MCF 10A (cell line): ENCODE results near the gene ENO1. TPM values are rescaled to one million over a fixed set of nuclear protein-coding genes. Genes with fewer than 3 reads are reported as not detected.
A peak's percentile ranks its signal among the peaks of the same experiment; 100 is the strongest.

ENCODE experiments used
- Bru-seq: library from RNA; stranded (reverse); fragments of 400-500 nt; gene quantifications from one replicate; lab custom pipeline; 2021; lab: Mats Ljungman, UMichigan
- BruChase-seq, 2 experiments: library from RNA; stranded (reverse); fragments of 400-500 nt; gene quantifications; one replicate each; lab custom pipeline; 2021; lab: Mats Ljungman, UMichigan
- BruUV-seq: library from RNA; stranded (reverse); fragments of 400-500 nt; replicated peaks from 2 replicates; lab custom pipeline; 2021; lab: Mats Ljungman, UMichigan
- CTCF ChIA-PET: fragments of 300-600 bp; sonication (Branson Sonifier 250); formaldehyde crosslinking; extraction: SDS; loops from one replicate; lab custom pipeline; 2021; ENCODE audit warnings: antibody characterized with exemption, inconsistent platforms; lab: Yijun Ruan, JAX
- POLR2A ChIA-PET: fragments of 300-600, 350-650 bp; sonication (Branson Sonifier 250); formaldehyde crosslinking; extraction: SDS; loops from one replicate; lab custom pipeline; 2020; ENCODE audit warnings: antibody characterized with exemption, inconsistent platforms; lab: Yijun Ruan, JAX
- DNase-seq: peaks from one replicate; pipeline ENCODE4 v3.0.0-alpha.2; 2018; ENCODE audit not compliant: unreplicated experiment
- H3K27ac Mint-ChIP-seq: one replicate; pipeline ENCODE4 v1.8.0; 2022; ENCODE audit warnings: mild to moderate bottlenecking, low read depth, mixed read lengths; ENCODE audit not compliant: unreplicated experiment
- H3K27me3 Mint-ChIP-seq: one replicate; pipeline ENCODE4 v1.8.0; 2022; ENCODE audit warnings: mixed read lengths; ENCODE audit not compliant: insufficient read depth, unreplicated experiment
- H3K36me3 Mint-ChIP-seq: one replicate; pipeline ENCODE4 v1.8.0; 2022; ENCODE audit warnings: mild to moderate bottlenecking, moderate library complexity, mixed read lengths; ENCODE audit not compliant: insufficient read depth, unreplicated experiment
- H3K4me1 Mint-ChIP-seq: one replicate; pipeline ENCODE4 v1.8.0; 2022; ENCODE audit warnings: mixed read lengths; ENCODE audit not compliant: insufficient read depth, unreplicated experiment
- H3K4me3 Mint-ChIP-seq: one replicate; pipeline ENCODE4 v1.8.0; 2022; ENCODE audit warnings: mild to moderate bottlenecking, moderate library complexity, mixed read lengths; ENCODE audit not compliant: unreplicated experiment
- H3K9me3 Mint-ChIP-seq: one replicate; pipeline ENCODE4 v1.8.0; 2022; ENCODE audit warnings: mixed read lengths; ENCODE audit not compliant: unreplicated experiment
- CTCF ChIP-seq: fragments of 200-600 bp; IDR thresholded peaks from one replicate; pipeline ENCODE4 v1.8.0; 2022; ENCODE audit warnings: antibody characterized with exemption, mild to moderate bottlenecking; ENCODE audit not compliant: unreplicated experiment
- intact Hi-C: fragments of 100-400 bp; cut with micrococcal nuclease; formaldehyde crosslinking; loops from 2 replicates; pipeline ENCODE4 v1.14.1; 2022
- long read RNA-seq: library from polyadenylated mRNA; stranded (forward); transcript quantifications from one replicate; pipeline ENCODE4 v2.0.0, GENCODE V29; 2022
- total RNA-seq: library from RNA; stranded (reverse); gene quantifications from 2 replicates; pipeline ENCODE4 v1.2.3, GENCODE V29; 2022

The ENO1 gene
- 2,592 and 2,811 TPM in 2 replicates for total RNA-seq
- Bru-seq, nascent RNA, result percentile 99 among the genes with signal in this experiment
- BruChase-seq, experiment 1, labeled RNA remaining after a 6-hour chase, result percentile 99 among the genes with signal in this experiment
- percentile 98 among the genes with signal in this experiment for BruChase-seq, experiment 2, labeled RNA remaining after a 2-hour chase
- long read RNA-seq, transcript ENO1-201 (12 exons, 1,781 nt), result major isoform, 8,161 of 8,608 reads
- long read RNA-seq, transcript ENO1-203 (9 exons, 2,548 nt), result minor isoform, 22 of 8,608 reads
- long read RNA-seq, partial matches to known transcripts, result 198 of 8,608 reads
- long read RNA-seq, other reads (novel, unspliced or antisense), result 227 of 8,608 reads

GRCh38 chr1:8878448-8878697 is at the start of gene ENO1:
TSS of gene ENO1 (minus strand) at chr1:8878686. CDS start at chr1:8874908, 3,778 bp downstream.
- peaks cover 62% of the 10 kb centered on the region for H3K36me3 Mint-ChIP-seq
- BruUV-seq, result no TSS peak
- CTCF ChIA-PET, result interaction anchor here (0.5 to 1.3 kb wide), 3 partner anchors 17 to 63 kb away, joined by 3 read pairs; no protein-coding TSS in a partner anchor
- peak within 1 kb of the TSS; percentile 94 for H3K27ac Mint-ChIP-seq
- H3K4me1 Mint-ChIP-seq, result peaks cover 27% of the 10 kb centered on the region
- intact Hi-C loops, result loop anchor here (1.0 to 5.0 kb wide), 2 partner anchors 22 to 224 kb away; no protein-coding TSS in a partner anchor
- POLR2A ChIA-PET, result interaction anchor here (0.7 to 6.9 kb wide), 32 partner anchors 10 to 1133 kb away, joined by 3 to 125 read pairs (median 6); partner anchors contain the start of gene RERE
- no peak for TF ChIP-seq CTCF
- no peaks in the 10 kb centered on the region for H3K9me3 Mint-ChIP-seq
- DNase-seq, result no peak
- peak within 1 kb of the TSS; percentile 84 for H3K4me3 Mint-ChIP-seq
- H3K27me3 Mint-ChIP-seq, result no peaks in the 10 kb centered on the region

GRCh38 chr1:8926707-8927694 is 48.5 kb upstream of the ENO1 start:
- ChIA-PET CTCF (interaction anchor here (3.3 kb wide), 1 partner anchor 61 kb away, joined by 15 read pairs; no protein-coding TSS in a partner anchor), POLR2A (interaction anchor here (0.9 kb wide), 1 partner anchor 14 kb away, joined by 3 read pairs; no protein-coding TSS in a partner anchor)
- no peaks in the 10 kb centered on the region for H3K36me3 Mint-ChIP-seq
- H3K9me3 Mint-ChIP-seq, result no peaks in the 10 kb centered on the region
- no peak for TF ChIP-seq CTCF
- BruUV-seq, result no TSS peak
- H3K4me1 Mint-ChIP-seq, result peaks cover 5% of the 10 kb centered on the region
- intact Hi-C loops, result no loop called here
- no peaks in the 10 kb centered on the region for H3K27me3 Mint-ChIP-seq
- H3K27ac Mint-ChIP-seq, result no peak overlapping the region
- no peak overlapping the region for H3K4me3 Mint-ChIP-seq
- DNase-seq, result no peak

GRCh38 chr1:8925960-8926359 is 47.5 kb upstream of the ENO1 start:
- no peak overlapping the region for H3K4me3 Mint-ChIP-seq
- no peaks in the 10 kb centered on the region for H3K9me3 Mint-ChIP-seq
- no peaks in the 10 kb centered on the region for H3K27me3 Mint-ChIP-seq
- no peak for DNase-seq
- POLR2A ChIA-PET, result interaction anchor here (0.9 kb wide), 1 partner anchor 15 kb away, joined by 3 read pairs; no protein-coding TSS in a partner anchor
- no TSS peak for BruUV-seq
- TF ChIP-seq CTCF, result no peak
- CTCF ChIA-PET, result interaction anchor here (0.6 to 0.9 kb wide), 2 partner anchors 114 to 271 kb away, joined by 3 read pairs; no protein-coding TSS in a partner anchor
- intact Hi-C loops, result no loop called here
- H3K36me3 Mint-ChIP-seq, result no peaks in the 10 kb centered on the region
- no peaks in the 10 kb centered on the region for H3K4me1 Mint-ChIP-seq
- no peak overlapping the region for H3K27ac Mint-ChIP-seq
